RWPE2 (cell line): ENCODE data around the gene AMBP.
A peak's percentile ranks its signal among the peaks of the same experiment; 100 is the strongest.

Source experiments
- ATAC-seq: fragments of 200-7000 bp; cut with Tn5 transposase; 3 replicates; pipeline ENCODE4 v1.9.1; 2021; ENCODE audit warnings: low read depth
- DNase-seq: peaks from one replicate; pipeline ENCODE4 v3.0.0-alpha.2; 2020; ENCODE audit warnings: low spot score
- H3K27ac ChIP-seq: fragments of 450-650 bp; 2 replicates; pipeline ENCODE4 v1.5.1; 2017; ENCODE audit warnings: mild to moderate bottlenecking; ENCODE audit not compliant: poor library complexity, severe bottlenecking
- H3K27me3 ChIP-seq: fragments of 250-450 bp; sonication (Bioruptor Pico); 2 replicates; pipeline ENCODE4 v1.5.1; 2021; ENCODE audit warnings: mild to moderate bottlenecking, moderate library complexity; ENCODE audit not compliant: insufficient read depth, poor library complexity, severe bottlenecking
- H3K36me3 ChIP-seq: fragments of 250-450 bp; sonication (Bioruptor Pico); 2 replicates; pipeline ENCODE4 v1.5.1; 2020; ENCODE audit warnings: low read depth, mild to moderate bottlenecking, moderate library complexity
- H3K4me1 ChIP-seq: fragments of 250-450 bp; sonication (Bioruptor Pico); 2 replicates; pipeline ENCODE4 v1.5.1; 2021; ENCODE audit warnings: mild to moderate bottlenecking, moderate library complexity; ENCODE audit not compliant: insufficient read depth, poor library complexity, severe bottlenecking
- H3K4me3 ChIP-seq: fragments of 250-450 bp; sonication (Bioruptor Pico); 2 replicates; pipeline ENCODE4 v1.5.1; 2021; ENCODE audit warnings: mild to moderate bottlenecking, moderate library complexity; ENCODE audit not compliant: severe bottlenecking
- H3K9me3 ChIP-seq: fragments of 250-450 bp; sonication (Bioruptor Pico); 2 replicates; pipeline ENCODE4 v1.5.1; 2021; ENCODE audit warnings: mild to moderate bottlenecking, moderate library complexity; ENCODE audit not compliant: severe bottlenecking
- CTCF ChIP-seq: fragments of 450-650 bp; IDR thresholded peaks from one replicate; pipeline ENCODE4 v1.5.1; 2017; ENCODE audit warnings: mild to moderate bottlenecking, moderate library complexity; ENCODE audit not compliant: poor library complexity, severe bottlenecking

Gene AMBP

GRCh38 chr9:114112325-114112724, 34.2 kb upstream of the AMBP start:
- H3K27ac ChIP-seq: no peak overlapping the region
- no peak for TF ChIP-seq CTCF

GRCh38 chr9:114110180-114110579, 32.1 kb upstream of the AMBP start:
- peak overlapping the region; percentile 48 for H3K27ac ChIP-seq
- H3K36me3 ChIP-seq: no peaks in the 10 kb centered on the region
- DNase-seq: no peak
- TF ChIP-seq CTCF: no peak
- peaks cover 10% of the 10 kb centered on the region for H3K4me1 ChIP-seq
- H3K27me3 ChIP-seq: no peaks in the 10 kb centered on the region
- no peaks in the 10 kb centered on the region for H3K9me3 ChIP-seq
- no peak overlapping the region for H3K4me3 ChIP-seq
- ATAC-seq: peak; percentile 64

More at GRCh38 chr9:114112325-114112724, 34.2 kb upstream of the AMBP start:
- Histone ChIP-seq H3K4me1 (peaks cover 10% of the 10 kb centered on the region), H3K4me3 (no peak overlapping the region), H3K9me3 (no peaks in the 10 kb centered on the region), H3K27me3 (no peaks in the 10 kb centered on the region), H3K36me3 (no peaks in the 10 kb centered on the region)
- no peak for DNase-seq
- ATAC-seq: no peak

- Histone ChIP-seq H3K9me3 (no peaks in the 10 kb centered on the region), H3K4me1 (peaks cover 10% of the 10 kb centered on the region), H3K27ac (peak overlapping the region; percentile 48), H3K4me3 (no peak overlapping the region), H3K27me3 (no peaks in the 10 kb centered on the region), H3K36me3 (no peaks in the 10 kb centered on the region)
- TF ChIP-seq CTCF: no peak
- ATAC-seq: no peak
- DNase-seq: no peak
These were observed 31.0 kb upstream of the AMBP start for GRCh38 chr9:114109124-114109523.

GRCh38 chr9:114108016-114108833, 30.1 kb upstream of the AMBP start:
- Histone ChIP-seq H3K9me3 (no peaks in the 10 kb centered on the region), H3K36me3 (no peaks in the 10 kb centered on the region), H3K4me1 (peaks cover 10% of the 10 kb centered on the region), H3K4me3 (no peak overlapping the region), H3K27ac (no peak overlapping the region), H3K27me3 (no peaks in the 10 kb centered on the region)
- ATAC-seq: peak; percentile 94
- peak; percentile 96 for TF ChIP-seq CTCF
- no peak for DNase-seq
